ENCODE data around the gene SSB.
"Not testable (repeated sequence)": the region's sequence is repeated elsewhere in the genome, so short reads cannot be mapped to it uniquely, and the experiment has no call there.

Gene SSB

GRCh38 chr2:169839954-169840746 lies 41.5 kb downstream of the SSB start:
- DNase-seq: no peak

- DNase-seq: no peak
Measured at GRCh38 chr2:169840747-169841142, 42.1 kb downstream of the SSB start.

GRCh38 chr2:169841625-169842024 lies 43.0 kb downstream of the SSB start:
- DNase-seq: not testable (repeated sequence)

GRCh38 chr2:169845016-169845415 lies 46.3 kb downstream of the SSB start:
- DNase-seq: no peak

- DNase-seq: not testable (repeated sequence)
Measured at GRCh38 chr2:169848959-169849693, 50.5 kb downstream of the SSB start.

- DNase-seq: no peak
Measured at GRCh38 chr2:169849710-169850109, 51.0 kb downstream of the SSB start.

GRCh38 chr2:169853041-169853668 lies 54.5 kb downstream of the SSB start:
- no peak for DNase-seq

- not testable (repeated sequence) for DNase-seq
Measured at GRCh38 chr2:169855281-169856258, 56.9 kb downstream of the SSB start.

GRCh38 chr2:169859423-169859822 lies 60.8 kb downstream of the SSB start:
- DNase-seq: no peak

- no peak for DNase-seq
Measured at GRCh38 chr2:169860149-169860548, 61.5 kb downstream of the SSB start.

All from activated CD4-positive, CD25-positive, alpha-beta regulatory T cell (primary cell).